ENCODE results near the gene TMF1.

GRCh38 chr3:69099576-69099975 is 47.4 kb upstream of the TMF1 start:
- TF ChIP-seq EZH2phosphoT487 (IDR thresholded peaks at IDR 0.05) (no peak), CTCF (IDR thresholded peaks at IDR 0.05) (no peak)
